GM12878 (cell line): ENCODE data around the gene PSMD8. TPM values are rescaled to one million over a fixed set of nuclear protein-coding genes. Genes with fewer than 3 reads are reported as not detected.

ENCODE experiments used
- ATAC-seq: fragments of 200-7000 bp; cut with Tn5 transposase; 3 replicates; pipeline ENCODE4 v1.9.1; 2020; ENCODE audit warnings: mild to moderate bottlenecking, moderate library complexity
- BruUV-seq: library from RNA; stranded (reverse); fragments of 400-500 nt; replicated peaks from 2 replicates; lab custom pipeline; 2021; lab: Mats Ljungman, UMichigan
- CTCF ChIA-PET: fragments of 300-600 bp; sonication (Branson Sonifier 250); formaldehyde crosslinking; extraction: SDS; loops from one replicate; lab custom pipeline; 2021; ENCODE audit warnings: inconsistent platforms; lab: Yijun Ruan, JAX
- POLR2A ChIA-PET: fragments of 350-600 bp; formaldehyde crosslinking; extraction: SDS; loops from one replicate; lab custom pipeline; 2021; ENCODE audit warnings: inconsistent platforms; lab: Charles Lee
- RAD21 ChIA-PET: fragments of 300-600 bp; sonication (Branson Sonifier 250); formaldehyde crosslinking; loops from one replicate; lab custom pipeline; 2023; ENCODE audit warnings: antibody characterized with exemption; ENCODE audit not compliant: unreplicated experiment; lab: Charles Lee
- SMC1A ChIA-PET: fragments of 300-600 bp; sonication (Branson Sonifier 250); formaldehyde crosslinking; loops from one replicate; lab custom pipeline; 2023; ENCODE audit not compliant: unreplicated experiment, uncharacterized antibody; lab: Charles Lee
- DNase-seq: peaks from one replicate; pipeline ENCODE4 v3.0.0-alpha.2; 2011; ENCODE audit warnings: low read depth, low spot score
- FAIRE-seq: peaks from 3 replicates; lab custom pipeline; 2011; peaks lifted over from hg19 to GRCh38; lab: Jason Lieb, UNC
- H2AFZ ChIP-seq: 2 replicates; pipeline ENCODE4 v1.6.0; 2011; ENCODE audit warnings: low read depth, low read length, control low read depth; ENCODE audit not compliant: control insufficient read depth
- H3K27ac ChIP-seq: 2 replicates; pipeline ENCODE4 v1.5.1; 2011; ENCODE audit warnings: control low read depth; ENCODE audit not compliant: control insufficient read depth, insufficient read depth
- H3K27me3 ChIP-seq, 2 experiments: replicated peaks in 1 of 2; 2 replicates each; pipeline versions ENCODE4 v1.6.0 to v1.6.1; 2011; ENCODE audit warnings: low read length in 1 of 2; ENCODE audit not compliant: control insufficient read depth in 2 of 2, insufficient read depth in 2 of 2
- H3K36me3 ChIP-seq, 2 experiments: 2 replicates each; pipeline ENCODE4 v1.5.1; 2011; ENCODE audit warnings: low read length in 1 of 2; ENCODE audit not compliant: control insufficient read depth in 2 of 2, insufficient read depth in 2 of 2
- H3K4me1 ChIP-seq: 2 replicates; pipeline ENCODE4 v1.6.1; 2011; ENCODE audit warnings: mild to moderate bottlenecking, low read length, moderate library complexity, mixed read lengths; ENCODE audit not compliant: control insufficient read depth, insufficient read depth
- H3K4me2 ChIP-seq: 2 replicates; pipeline ENCODE4 v1.6.0; 2011; ENCODE audit warnings: control low read depth; ENCODE audit not compliant: control insufficient read depth, insufficient read depth
- H3K4me3 ChIP-seq: fragments of 200-600 bp; sonication (generic); 2 replicates; pipeline ENCODE4 v1.5.1; 2016
- H3K79me2 ChIP-seq: 2 replicates; pipeline ENCODE4 v1.6.0; 2011; ENCODE audit warnings: low read length; ENCODE audit not compliant: control insufficient read depth, insufficient read depth
- H3K9ac ChIP-seq: 2 replicates; pipeline ENCODE4 v1.8.0; 2011; ENCODE audit warnings: low read length, control low read depth, mixed read lengths; ENCODE audit not compliant: control insufficient read depth, insufficient read depth
- H3K9me3 ChIP-seq: replicated peaks from 3 replicates; pipeline ENCODE4 v1.5.1; 2011; ENCODE audit warnings: mild to moderate bottlenecking, low read length; ENCODE audit not compliant: control insufficient read depth, insufficient read depth
- H4K20me1 ChIP-seq: 2 replicates; pipeline ENCODE4 v1.6.0; 2011; ENCODE audit not compliant: control insufficient read depth, insufficient read depth
- BACH1 ChIP-seq: fragments of 450-650 bp; IDR thresholded peaks from 2 replicates; pipeline ENCODE4 v1.6.1; 2017; ENCODE audit warnings: mild to moderate bottlenecking, borderline replicate concordance
- CBX5 ChIP-seq: sonication (generic); IDR thresholded peaks from 2 replicates; pipeline ENCODE4 v1.6.1; 2016; ENCODE audit warnings: low read depth, moderate library complexity, mild to moderate bottlenecking, inconsistent platforms
- CREB1 ChIP-seq: IDR thresholded peaks from 2 replicates; pipeline ENCODE4 v1.6.1; 2012; ENCODE audit warnings: low read depth, mild to moderate bottlenecking, inconsistent platforms
- ESRRA ChIP-seq: IDR thresholded peaks from 2 replicates; pipeline ENCODE4 v1.6.1; 2012; ENCODE audit warnings: mild to moderate bottlenecking, low read length, improper control_type of control experiment
- HCFC1 ChIP-seq: fragments of 150-350 bp; IDR thresholded peaks from 2 replicates; pipeline ENCODE4 v1.6.1; 2014; ENCODE audit warnings: low read length
- HDAC2 ChIP-seq: fragments of 200-600 bp; sonication (generic); IDR thresholded peaks from 2 replicates; pipeline ENCODE4 v1.6.1; 2017
- HDAC6 ChIP-seq: fragments of 200-600 bp; sonication (generic); IDR thresholded peaks from one replicate; pipeline ENCODE4 v1.8.0; 2017; ENCODE audit warnings: antibody characterized with exemption; ENCODE audit not compliant: unreplicated experiment
- KDM1A ChIP-seq: fragments of 200-600 bp; sonication (generic); IDR thresholded peaks from 2 replicates; pipeline ENCODE4 v1.6.1; 2016; ENCODE audit warnings: borderline replicate concordance
- MYB ChIP-seq: fragments of 150-350 bp; IDR thresholded peaks from 2 replicates; pipeline ENCODE4 v1.6.1; 2014; ENCODE audit warnings: mild to moderate bottlenecking, low read depth, low read length, borderline replicate concordance
- PML ChIP-seq: IDR thresholded peaks from 2 replicates; pipeline ENCODE4 v1.6.1; 2012; ENCODE audit warnings: low read length, inconsistent platforms
- POLR2A ChIP-seq: IDR thresholded peaks from 2 replicates; pipeline ENCODE4 v1.6.1; 2011; ENCODE audit warnings: low read depth, mild to moderate bottlenecking, low read length
- SMAD5 ChIP-seq: IDR thresholded peaks from 2 replicates; pipeline ENCODE4 v1.6.1; 2016; ENCODE audit warnings: antibody characterized with exemption, low read depth
- SMC3 ChIP-seq: IDR thresholded peaks from 2 replicates; pipeline ENCODE4 v1.6.1; 2011; ENCODE audit warnings: low read length, improper control_type of control experiment, borderline replicate concordance
- SP1 ChIP-seq: IDR thresholded peaks from one replicate; pipeline ENCODE4 v1.6.1; 2011; ENCODE audit warnings: low read depth, low read length
- SPI1 ChIP-seq: IDR thresholded peaks from 2 replicates; pipeline ENCODE4 v1.6.1; 2011; ENCODE audit warnings: low read depth, mild to moderate bottlenecking, low read length, moderate library complexity, borderline replicate concordance; ENCODE audit not compliant: insufficient read depth
- ZNF24 ChIP-seq: fragments of 450-650 bp; IDR thresholded peaks from 2 replicates; pipeline ENCODE4 v1.6.1; 2017; ENCODE audit warnings: antibody characterized with exemption, mild to moderate bottlenecking
- WGBS: methylation state at CpG from one replicate; pipeline ENCODE4 v1.1.6; 2016; ENCODE audit warnings: low lambda C conversion rate; ENCODE audit not compliant: insufficient replicate concordance, insufficient coverage; ENCODE audit errors: missing lambda C conversion rate; 5-methylcytosine and 5-hydroxymethylcytosine counted together
- in situ Hi-C: fragments of 300-500 bp; cut with MboI; formaldehyde crosslinking; loops from 9 replicates; pipeline ENCODE4 v1.14.3; 2018; ENCODE audit warnings: mixed read lengths
- intact Hi-C: fragments of 100-400 bp; cut with micrococcal nuclease; formaldehyde crosslinking; loops from one replicate; pipeline ENCODE4 v1.14.2; 2022; ENCODE audit not compliant: unreplicated experiment
- polyA plus RNA-seq, 11 experiments: library from polyadenylated mRNA; depleted of rRNA in 4 of 11; unstranded in 6 of 11; stranded (reverse) in 5 of 11; fragments of >200 nt; fragmentation: Nextera tagmentation in 4 of 11; fragmentation: Illumina TruSeq in 1 of 11; extraction: Ambion mirVana in 4 of 11; extraction: Trizol in 1 of 11; gene quantifications; 1 replicate in 1 of 11; 2 replicates in 10 of 11; pipeline versions ENCODE4 v1.2.1 to v1.2.3, GENCODE V29; 2011 to 2016; ENCODE audit warnings: inconsistent platforms in 2 of 11, missing spikeins in 2 of 11, low read depth in 1 of 11
- total RNA-seq, 4 experiments: library from RNA; depleted of rRNA in 3 of 4; stranded (reverse); fragments of >200 nt in 3 of 4; fragmentation: Illumina TruSeq in 1 of 4; extraction: Trizol in 1 of 4; gene quantifications; 2 replicates each; pipeline versions ENCODE4 v1.2.1 to v1.2.3, GENCODE V29; 2013 to 2021

PSMD8 gene
- total and polyA plus RNA-seq, 10 of the 15 experiments (the other 5 are each of a cell fraction or from before 2014, with no cell fraction given): 81.2 to 409 (median 268) TPM

GRCh38 chr19:38376576-38376975 is 2.2 kb downstream of the PSMD8 start:
- intact Hi-C loops (no loop called here), in situ Hi-C loops (no loop called here)
- no peak for FAIRE-seq
- 96% methylated on average over 3 of the region's 3 CpGs for WGBS
- Histone ChIP-seq H4K20me1 (0 out of 2 replicates have a peak, but pooled peaks cover 2% of the 10 kb centered on the region), H3K4me3 (peak overlapping the region; percentile 81; the same call in 1 of the 2 replicates), H3K9me3 (no peaks in the 10 kb centered on the region), H3K9ac (no peak overlapping the region), H3K4me2 (peak overlapping the region; percentile 97), H3K36me3 (peaks cover 12 to 17% of the 10 kb centered on the region in 2 experiments; a peak in 3 of 4 replicates), H2AFZ (no peak overlapping the region), H3K27ac (no peak overlapping the region), H3K4me1 (peaks cover 14% of the 10 kb centered on the region), H3K27me3 (no peaks in the 10 kb centered on the region), H3K79me2 (peaks cover 28% of the 10 kb centered on the region)
- ATAC-seq: no peak
- ChIA-PET SMC1A (interaction anchor here (1.0 kb wide), 1 partner anchor 46 kb away, joined by 3 read pairs; no protein-coding TSS in a partner anchor), POLR2A (interaction anchor here (0.6 to 1.3 kb wide), 3 partner anchors 12 to 445 kb away, joined by 3 to 6 read pairs (median 4); partner anchors contain the start of gene GGN), CTCF (interaction anchor here (0.6 to 1.0 kb wide), 3 partner anchors 22 to 474 kb away, joined by 3 to 4 read pairs (median 4); partner anchors contain the start of gene FAM98C), RAD21 (interaction anchor here (0.6 to 4.8 kb wide), 3 partner anchors 26 to 277 kb away, joined by 4 to 46 read pairs (median 4); partner anchors contain the start of gene FAM98C)
- TF ChIP-seq KDM1A (no peak), SMC3 (no peak)
- no peak for DNase-seq
- no TSS peak for BruUV-seq

- WGBS: 97% methylated on average over 4 of the region's 4 CpGs
- in situ Hi-C loops: no loop called here
- no peak for ATAC-seq
- intact Hi-C loops: no loop called here
- Histone ChIP-seq H3K9ac (no peak overlapping the region), H3K27me3 (no peaks in the 10 kb centered on the region), H3K4me1 (peaks cover 14% of the 10 kb centered on the region), H3K36me3 (peaks cover 12 to 20% of the 10 kb centered on the region in 2 experiments; a peak in 3 of 4 replicates), H3K27ac (no peak overlapping the region), H3K9me3 (no peaks in the 10 kb centered on the region), H4K20me1 (0 out of 2 replicates have a peak, but pooled peaks cover 2% of the 10 kb centered on the region), H2AFZ (no peak overlapping the region), H3K79me2 (peaks cover 28% of the 10 kb centered on the region), H3K4me2 (peak overlapping the region; percentile 97)
- ChIA-PET SMC1A (no interaction called here), CTCF (interaction anchor here (0.8 kb wide), 1 partner anchor 26 kb away, joined by 4 read pairs; the partner anchor contains the start of gene FAM98C), POLR2A (no interaction called here)
- DNase-seq: no peak
- no peak for FAIRE-seq
- no peak for TF ChIP-seq SMAD5
- no peak for TF ChIP-seq PML
- TF ChIP-seq ZNF24: no peak
- TF ChIP-seq CBX5: no peak
- no peak for TF ChIP-seq HCFC1
- TF ChIP-seq HDAC6: no peak
- TF ChIP-seq POLR2A: no peak
- no peak for TF ChIP-seq BACH1
- no peak for TF ChIP-seq ESRRA
- TF ChIP-seq HDAC2: no peak
- TF ChIP-seq MYB: no peak
- TF ChIP-seq CREB1: no peak
- TF ChIP-seq SPI1: no peak
- TF ChIP-seq SP1: no peak
- TF ChIP-seq, all 136 proteins: peak for 0
- BruUV-seq: no TSS peak
- RAD21 ChIA-PET: interaction anchor here (4.8 kb wide), 1 partner anchor 26 kb away, joined by 46 read pairs; the partner anchor contains the start of gene FAM98C
- peak overlapping the region; percentile 42; the same call in 1 of the 2 replicates for H3K4me3 ChIP-seq
These were observed 2.7 kb downstream of the PSMD8 start for GRCh38 chr19:38377052-38377451.
